Ramos (cell line): ENCODE data around the gene HOXA2.

ENCODE experiments used
- in situ Hi-C: fragments of 300-500 bp; cut with MboI; formaldehyde crosslinking; loops from one replicate; pipeline ENCODE4 v1.14.3; 2022; ENCODE audit warnings: low sequenced_read_pairs; ENCODE audit not compliant: unreplicated experiment

HOXA2 gene

GRCh38 chr7:27113991-27114769 is 11.7 kb upstream of the HOXA2 start:
- in situ Hi-C loops = no loop called here

GRCh38 chr7:27112955-27113949 is 10.8 kb upstream of the HOXA2 start:
- in situ Hi-C loops = no loop called here

GRCh38 chr7:27112361-27112760 is 9.9 kb upstream of the HOXA2 start:
- in situ Hi-C loops = no loop called here

GRCh38 chr7:27111751-27112277 is 9.3 kb upstream of the HOXA2 start:
- in situ Hi-C loops = no loop called here

- in situ Hi-C loops = no loop called here
These were observed 8.7 kb upstream of the HOXA2 start for GRCh38 chr7:27111042-27111750.

GRCh38 chr7:27110186-27111031 is 7.9 kb upstream of the HOXA2 start:
- in situ Hi-C loops = no loop called here

- in situ Hi-C loops = no loop called here
These were observed 7.1 kb upstream of the HOXA2 start for GRCh38 chr7:27109466-27110185.

- in situ Hi-C loops = no loop called here
These were observed 6.1 kb upstream of the HOXA2 start for GRCh38 chr7:27108390-27109127.

GRCh38 chr7:27107391-27108381 is 5.2 kb upstream of the HOXA2 start:
- in situ Hi-C loops = no loop called here

- in situ Hi-C loops = no loop called here
These were observed 4.4 kb upstream of the HOXA2 start for GRCh38 chr7:27106901-27107240.

- in situ Hi-C loops = no loop called here
These were observed 3.9 kb upstream of the HOXA2 start for GRCh38 chr7:27106181-27106900.

GRCh38 chr7:27105301-27106031 is 3.0 kb upstream of the HOXA2 start:
- in situ Hi-C loops = no loop called here

GRCh38 chr7:27104341-27105058 is 2.0 kb upstream of the HOXA2 start:
- in situ Hi-C loops = no loop called here

GRCh38 chr7:27103489-27104226 is 1.2 kb upstream of the HOXA2 start:
- in situ Hi-C loops = no loop called here
